ENCODE results near the gene FAM76A.
"Not testable (repeated sequence)": the region's sequence is repeated elsewhere in the genome, so short reads cannot be mapped to it uniquely, and the experiment has no call there.

FAM76A gene

GRCh38 chr1:27776276-27776675, 50.5 kb downstream of the FAM76A start:
- Mint-ChIP-seq H3K27ac (peak overlapping the region; percentile 14), H3K4me1 (peaks cover 25% of the 10 kb centered on the region), H3K36me3 (peaks cover 15% of the 10 kb centered on the region)
- ATAC-seq (ENCODE audit: low read depth); H3K9me3 Mint-ChIP-seq; H3K27me3 Mint-ChIP-seq; H3K4me3 Mint-ChIP-seq; DNase-seq (ENCODE audit: low spot score in 2 of 2): not testable (repeated sequence)

GRCh38 chr1:27778056-27778455, 52.3 kb downstream of the FAM76A start:
- Mint-ChIP-seq H3K27me3 (no peaks in the 10 kb centered on the region), H3K27ac (peak overlapping the region; percentile 14), H3K36me3 (peaks cover 15% of the 10 kb centered on the region), H3K4me1 (peaks cover 25% of the 10 kb centered on the region), H3K4me3 (no peak overlapping the region), H3K9me3 (no peaks in the 10 kb centered on the region)
- ATAC-seq (ENCODE audit: low read depth) (no peak), DNase-seq (ENCODE audit: low spot score in 2 of 2) (no peak)

- H3K36me3 Mint-ChIP-seq, result peaks cover 15% of the 10 kb centered on the region
- DNase-seq (ENCODE audit: low spot score in 2 of 2), result no peak
- no peak overlapping the region for H3K4me3 Mint-ChIP-seq
- no peaks in the 10 kb centered on the region for H3K27me3 Mint-ChIP-seq
- peak overlapping the region; percentile 28 for H3K27ac Mint-ChIP-seq
- ATAC-seq (ENCODE audit: low read depth), result no peak
- H3K9me3 Mint-ChIP-seq, result no peaks in the 10 kb centered on the region
- H3K4me1 Mint-ChIP-seq, result peaks cover 20% of the 10 kb centered on the region
Measured at GRCh38 chr1:27779122-27779521, 53.4 kb downstream of the FAM76A start.

- H3K4me3 Mint-ChIP-seq, result no peak overlapping the region
- ATAC-seq (ENCODE audit: low read depth) (no peak), DNase-seq (ENCODE audit: low spot score in 2 of 2) (no peak)
- no peaks in the 10 kb centered on the region for H3K9me3 Mint-ChIP-seq
- H3K36me3 Mint-ChIP-seq, result peaks cover 10% of the 10 kb centered on the region
- peaks cover 15% of the 10 kb centered on the region for H3K4me1 Mint-ChIP-seq
- no peak overlapping the region for H3K27ac Mint-ChIP-seq
- no peaks in the 10 kb centered on the region for H3K27me3 Mint-ChIP-seq
Measured at GRCh38 chr1:27782950-27783349, 57.2 kb downstream of the FAM76A start.

- Mint-ChIP-seq H3K4me3 (no peak overlapping the region), H3K27ac (no peak overlapping the region), H3K36me3 (peaks cover 11% of the 10 kb centered on the region), H3K4me1 (peaks cover 10% of the 10 kb centered on the region), H3K27me3 (no peaks in the 10 kb centered on the region), H3K9me3 (no peaks in the 10 kb centered on the region)
- DNase-seq (ENCODE audit: low spot score in 2 of 2) (no peak), ATAC-seq (ENCODE audit: low read depth) (no peak)
Measured at GRCh38 chr1:27784700-27785099, 58.9 kb downstream of the FAM76A start.

- DNase-seq (ENCODE audit: low spot score in 2 of 2) (no peak), ATAC-seq (ENCODE audit: low read depth) (no peak)
- Mint-ChIP-seq H3K9me3 (no peaks in the 10 kb centered on the region), H3K27ac (peak overlapping the region; percentile 52), H3K36me3 (peaks cover 13% of the 10 kb centered on the region), H3K4me1 (peaks cover 10% of the 10 kb centered on the region), H3K4me3 (no peak overlapping the region), H3K27me3 (no peaks in the 10 kb centered on the region)
Measured at GRCh38 chr1:27785781-27786455, 60.2 kb downstream of the FAM76A start.

- Mint-ChIP-seq H3K36me3 (peaks cover 17% of the 10 kb centered on the region), H3K27ac (no peak overlapping the region), H3K4me1 (peaks cover 10% of the 10 kb centered on the region), H3K9me3 (no peaks in the 10 kb centered on the region), H3K27me3 (no peaks in the 10 kb centered on the region), H3K4me3 (no peak overlapping the region)
- DNase-seq (ENCODE audit: low spot score in 2 of 2) (no peak), ATAC-seq (ENCODE audit: low read depth) (no peak)
Measured at GRCh38 chr1:27787895-27788294, 62.1 kb downstream of the FAM76A start.

- peaks cover 10% of the 10 kb centered on the region for H3K4me1 Mint-ChIP-seq
- H3K27ac Mint-ChIP-seq, result no peak overlapping the region
- H3K36me3 Mint-ChIP-seq, result peaks cover 24% of the 10 kb centered on the region
- H3K4me3 Mint-ChIP-seq, result no peak overlapping the region
- no peaks in the 10 kb centered on the region for H3K27me3 Mint-ChIP-seq
- ATAC-seq (ENCODE audit: low read depth) (no peak), DNase-seq (ENCODE audit: low spot score in 2 of 2) (no peak)
- H3K9me3 Mint-ChIP-seq, result no peaks in the 10 kb centered on the region
Measured at GRCh38 chr1:27789540-27790041, 63.8 kb downstream of the FAM76A start.

GRCh38 chr1:27790270-27790669, 64.5 kb downstream of the FAM76A start:
- not testable (repeated sequence) for H3K9me3 Mint-ChIP-seq

GRCh38 chr1:27795601-27796000, 69.8 kb downstream of the FAM76A start:
- H3K27me3 Mint-ChIP-seq, result no peaks in the 10 kb centered on the region
- H3K9me3 Mint-ChIP-seq, result no peaks in the 10 kb centered on the region
- H3K36me3 Mint-ChIP-seq, result peaks cover 31% of the 10 kb centered on the region
- DNase-seq (ENCODE audit: low spot score in 2 of 2), result no peak
- no peak overlapping the region for H3K4me3 Mint-ChIP-seq
- no peak for ATAC-seq (ENCODE audit: low read depth)
- H3K4me1 Mint-ChIP-seq, result peaks cover 6% of the 10 kb centered on the region
- H3K27ac Mint-ChIP-seq, result peak overlapping the region; percentile 7

More at GRCh38 chr1:27790270-27790669, 64.5 kb downstream of the FAM76A start:
- not testable (repeated sequence) for H3K27ac Mint-ChIP-seq; H3K4me1 Mint-ChIP-seq; ATAC-seq (ENCODE audit: low read depth); H3K27me3 Mint-ChIP-seq; H3K4me3 Mint-ChIP-seq; DNase-seq (ENCODE audit: low spot score in 2 of 2)
- H3K36me3 Mint-ChIP-seq, result peaks cover 27% of the 10 kb centered on the region

GRCh38 chr1:27804791-27805190, 79.0 kb downstream of the FAM76A start:
- H3K4me3 Mint-ChIP-seq, result no peak overlapping the region
- H3K36me3 Mint-ChIP-seq, result peaks cover 20% of the 10 kb centered on the region

GRCh38 chr1:27806758-27807157, 81.0 kb downstream of the FAM76A start:
- ATAC-seq (ENCODE audit: low read depth) (no peak), DNase-seq (ENCODE audit: low spot score in 2 of 2) (no peak)
- H3K9me3 Mint-ChIP-seq, result no peaks in the 10 kb centered on the region
- no peak overlapping the region for H3K27ac Mint-ChIP-seq
- H3K4me3 Mint-ChIP-seq, result no peak overlapping the region
- H3K27me3 Mint-ChIP-seq, result no peaks in the 10 kb centered on the region
- H3K36me3 Mint-ChIP-seq, result peaks cover 22% of the 10 kb centered on the region
- H3K4me1 Mint-ChIP-seq, result peaks cover 2% of the 10 kb centered on the region

More at GRCh38 chr1:27804791-27805190, 79.0 kb downstream of the FAM76A start:
- DNase-seq (ENCODE audit: low spot score in 2 of 2) (no peak), ATAC-seq (ENCODE audit: low read depth) (no peak)
- Mint-ChIP-seq H3K4me1 (peaks cover 4% of the 10 kb centered on the region), H3K27ac (peak overlapping the region; percentile 60), H3K9me3 (no peaks in the 10 kb centered on the region), H3K27me3 (no peaks in the 10 kb centered on the region)

GRCh38 chr1:27807385-27807784, 81.6 kb downstream of the FAM76A start:
- DNase-seq (ENCODE audit: low spot score in 2 of 2) (no peak), ATAC-seq (ENCODE audit: low read depth) (no peak)
- H3K4me1 Mint-ChIP-seq, result peaks cover 2% of the 10 kb centered on the region
- no peak overlapping the region for H3K4me3 Mint-ChIP-seq
- no peak overlapping the region for H3K27ac Mint-ChIP-seq
- no peaks in the 10 kb centered on the region for H3K9me3 Mint-ChIP-seq
- H3K27me3 Mint-ChIP-seq, result no peaks in the 10 kb centered on the region
- H3K36me3 Mint-ChIP-seq, result peaks cover 25% of the 10 kb centered on the region

- H3K36me3 Mint-ChIP-seq, result peaks cover 25% of the 10 kb centered on the region
- H3K27ac Mint-ChIP-seq; H3K4me3 Mint-ChIP-seq; ATAC-seq (ENCODE audit: low read depth); H3K4me1 Mint-ChIP-seq; DNase-seq (ENCODE audit: low spot score in 2 of 2); H3K27me3 Mint-ChIP-seq; H3K9me3 Mint-ChIP-seq: not testable (repeated sequence)
Measured at GRCh38 chr1:27808131-27808530, 82.4 kb downstream of the FAM76A start.

GRCh38 chr1:27809883-27810282, 84.1 kb downstream of the FAM76A start:
- H3K9me3 Mint-ChIP-seq, result no peaks in the 10 kb centered on the region

More at GRCh38 chr1:27809883-27810282, 84.1 kb downstream of the FAM76A start:
- H3K36me3 Mint-ChIP-seq, result peaks cover 20% of the 10 kb centered on the region
- H3K27me3 Mint-ChIP-seq, result no peaks in the 10 kb centered on the region
- DNase-seq (ENCODE audit: low spot score in 2 of 2) (no peak), ATAC-seq (ENCODE audit: low read depth) (no peak)
- peak overlapping the region; percentile 62 for H3K27ac Mint-ChIP-seq
- peaks cover under 1% of the 10 kb centered on the region for H3K4me1 Mint-ChIP-seq
- no peak overlapping the region for H3K4me3 Mint-ChIP-seq

All from memory B cell (primary cell).